Osteocyte (in vitro differentiated cells): Measurements from ENCODE around the gene NHS. TPM values are rescaled to one million over a fixed set of nuclear protein-coding genes. Genes with fewer than 3 reads are reported as not detected.

Source experiments
- DNase-seq: peaks from one replicate; pipeline ENCODE4 v3.0.0; 2021; ENCODE audit warnings: mixed read lengths; ENCODE audit not compliant: unreplicated experiment; ENCODE audit errors: extremely low spot score
- H3K27ac Mint-ChIP-seq: one replicate; pipeline ENCODE4 v1.8.0; 2021; ENCODE audit warnings: mild to moderate bottlenecking, mixed read lengths; ENCODE audit not compliant: unreplicated experiment
- H3K27me3 Mint-ChIP-seq: one replicate; pipeline ENCODE4 v1.8.0; 2021; ENCODE audit warnings: mixed read lengths; ENCODE audit not compliant: unreplicated experiment
- H3K36me3 Mint-ChIP-seq: one replicate; pipeline ENCODE4 v1.8.0; 2021; ENCODE audit warnings: mixed read lengths; ENCODE audit not compliant: unreplicated experiment
- H3K4me1 Mint-ChIP-seq: one replicate; pipeline ENCODE4 v1.8.0; 2021; ENCODE audit warnings: mixed read lengths; ENCODE audit not compliant: unreplicated experiment
- H3K4me3 Mint-ChIP-seq: one replicate; pipeline ENCODE4 v1.8.0; 2021; ENCODE audit warnings: mild to moderate bottlenecking, moderate library complexity, mixed read lengths; ENCODE audit not compliant: unreplicated experiment
- H3K9me3 Mint-ChIP-seq: one replicate; pipeline ENCODE4 v1.8.0; 2021; ENCODE audit warnings: mixed read lengths; ENCODE audit not compliant: unreplicated experiment
- total RNA-seq: library from RNA; stranded (reverse); gene quantifications from 2 replicates; pipeline ENCODE4 v1.2.1, GENCODE V29; 2021
- TF ChIP-seq, protein P1 (sequence below): fragments of 200-600 bp; sonication (generic); IDR thresholded peaks from 2 replicates; pipeline ENCODE4 v1.5.0; 2021; ENCODE audit warnings: antibody characterized with exemption, mild to moderate bottlenecking, moderate library complexity

NHS gene
- total RNA-seq, 1 donor from 2014 or later, result 4.3 TPM

DNA sequence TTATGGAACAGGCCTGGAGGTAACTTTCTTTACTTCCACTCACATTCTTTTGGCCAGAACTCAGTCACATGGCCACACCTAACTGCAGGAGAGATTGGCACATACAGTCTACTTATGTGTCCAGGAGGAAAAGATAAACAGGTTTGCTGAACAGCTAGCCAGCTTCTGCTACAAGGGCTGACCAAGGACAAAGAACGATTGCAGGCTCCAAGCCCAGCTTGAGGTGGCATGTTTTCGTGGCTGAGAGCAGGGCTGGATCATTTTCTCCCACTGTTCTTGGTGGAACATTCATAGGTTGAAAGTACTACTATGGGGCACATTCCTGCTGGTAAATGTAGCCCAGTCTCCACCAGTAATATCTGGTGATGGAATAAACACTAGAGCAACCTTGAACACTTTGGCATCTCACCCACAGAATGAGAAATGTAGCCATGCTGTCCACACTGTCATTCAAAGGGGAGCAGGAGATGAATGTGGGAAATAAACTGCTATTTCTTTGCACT is 28.2 kb downstream of the NHS start:
- no peak overlapping the region for H3K4me3 Mint-ChIP-seq
- TF ChIP-seq, protein P1, sequence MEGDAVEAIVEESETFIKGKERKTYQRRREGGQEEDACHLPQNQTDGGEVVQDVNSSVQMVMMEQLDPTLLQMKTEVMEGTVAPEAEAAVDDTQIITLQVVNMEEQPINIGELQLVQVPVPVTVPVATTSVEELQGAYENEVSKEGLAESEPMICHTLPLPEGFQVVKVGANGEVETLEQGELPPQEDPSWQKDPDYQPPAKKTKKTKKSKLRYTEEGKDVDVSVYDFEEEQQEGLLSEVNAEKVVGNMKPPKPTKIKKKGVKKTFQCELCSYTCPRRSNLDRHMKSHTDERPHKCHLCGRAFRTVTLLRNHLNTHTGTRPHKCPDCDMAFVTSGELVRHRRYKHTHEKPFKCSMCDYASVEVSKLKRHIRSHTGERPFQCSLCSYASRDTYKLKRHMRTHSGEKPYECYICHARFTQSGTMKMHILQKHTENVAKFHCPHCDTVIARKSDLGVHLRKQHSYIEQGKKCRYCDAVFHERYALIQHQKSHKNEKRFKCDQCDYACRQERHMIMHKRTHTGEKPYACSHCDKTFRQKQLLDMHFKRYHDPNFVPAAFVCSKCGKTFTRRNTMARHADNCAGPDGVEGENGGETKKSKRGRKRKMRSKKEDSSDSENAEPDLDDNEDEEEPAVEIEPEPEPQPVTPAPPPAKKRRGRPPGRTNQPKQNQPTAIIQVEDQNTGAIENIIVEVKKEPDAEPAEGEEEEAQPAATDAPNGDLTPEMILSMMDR, result no peak
- no peaks in the 10 kb centered on the region for H3K27me3 Mint-ChIP-seq
- DNase-seq, result no peak
- no peaks in the 10 kb centered on the region for H3K36me3 Mint-ChIP-seq
- H3K9me3 Mint-ChIP-seq, result peaks cover 9% of the 10 kb centered on the region
- H3K4me1 Mint-ChIP-seq, result no peaks in the 10 kb centered on the region
- H3K27ac Mint-ChIP-seq, result no peak overlapping the region

DNA sequence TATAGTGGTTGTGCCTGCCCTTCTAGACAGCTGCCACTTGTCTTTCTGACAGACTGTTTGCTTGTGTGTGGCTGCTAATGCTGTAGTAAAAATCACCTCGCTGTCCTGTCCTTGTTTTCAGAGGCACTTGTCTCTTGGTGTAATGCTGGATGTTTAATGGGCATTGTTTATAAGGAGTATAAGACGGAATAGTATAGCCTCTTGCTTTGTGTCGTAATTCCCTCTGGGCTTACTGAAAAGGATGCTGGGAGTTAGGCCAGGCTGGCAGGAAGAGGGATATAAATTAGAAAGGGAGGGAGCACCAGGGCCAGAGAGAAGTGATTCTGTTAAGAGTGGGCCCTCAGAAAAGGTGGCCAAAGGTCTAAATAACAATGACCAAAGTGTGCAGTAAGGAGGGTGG is 29.0 kb downstream of the NHS start:
- H3K4me1 Mint-ChIP-seq, result no peaks in the 10 kb centered on the region
- no peak for DNase-seq
- peaks cover 9% of the 10 kb centered on the region for H3K9me3 Mint-ChIP-seq
- H3K27ac Mint-ChIP-seq, result no peak overlapping the region
- H3K27me3 Mint-ChIP-seq, result no peaks in the 10 kb centered on the region
- TF ChIP-seq, protein P1, result no peak
- H3K36me3 Mint-ChIP-seq, result no peaks in the 10 kb centered on the region
- no peak overlapping the region for H3K4me3 Mint-ChIP-seq

DNA sequence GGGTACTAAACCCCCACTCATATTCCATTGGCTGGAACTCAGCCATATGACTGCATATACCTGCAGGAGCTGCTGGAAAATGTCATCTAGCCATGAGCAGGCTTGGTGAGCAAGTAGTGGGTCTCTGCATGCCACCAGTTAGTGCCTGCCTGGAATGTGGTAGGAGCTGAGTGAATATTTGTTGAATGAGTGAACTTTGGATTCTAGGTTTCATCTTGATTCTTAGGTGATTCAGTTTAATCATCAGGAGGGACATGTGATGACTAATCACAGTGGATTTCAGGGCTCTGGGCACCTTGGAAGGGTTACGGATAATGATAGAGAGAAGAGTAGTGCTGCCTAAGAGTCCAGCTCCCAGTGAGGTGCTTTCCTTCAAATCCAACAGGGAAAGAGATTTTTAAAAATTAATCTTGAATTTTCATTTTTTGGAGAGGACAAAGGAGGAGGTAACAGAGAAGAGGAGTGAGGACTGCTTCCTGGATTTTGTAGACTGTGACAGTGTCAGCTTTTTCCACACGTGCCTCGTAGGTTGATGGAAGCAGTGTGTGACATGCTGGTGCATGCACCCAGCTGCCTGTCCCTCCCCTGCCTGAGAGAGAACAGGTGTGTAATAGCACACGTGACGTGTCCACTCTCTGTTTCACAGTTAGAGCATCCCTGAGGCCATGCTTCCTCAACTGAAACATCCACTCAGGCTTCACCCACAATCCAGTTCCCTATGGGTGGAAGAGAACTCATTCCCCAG is 30.4 kb downstream of the NHS start:
- H3K27ac Mint-ChIP-seq, result no peak overlapping the region
- TF ChIP-seq, protein P1, result no peak

DNA sequence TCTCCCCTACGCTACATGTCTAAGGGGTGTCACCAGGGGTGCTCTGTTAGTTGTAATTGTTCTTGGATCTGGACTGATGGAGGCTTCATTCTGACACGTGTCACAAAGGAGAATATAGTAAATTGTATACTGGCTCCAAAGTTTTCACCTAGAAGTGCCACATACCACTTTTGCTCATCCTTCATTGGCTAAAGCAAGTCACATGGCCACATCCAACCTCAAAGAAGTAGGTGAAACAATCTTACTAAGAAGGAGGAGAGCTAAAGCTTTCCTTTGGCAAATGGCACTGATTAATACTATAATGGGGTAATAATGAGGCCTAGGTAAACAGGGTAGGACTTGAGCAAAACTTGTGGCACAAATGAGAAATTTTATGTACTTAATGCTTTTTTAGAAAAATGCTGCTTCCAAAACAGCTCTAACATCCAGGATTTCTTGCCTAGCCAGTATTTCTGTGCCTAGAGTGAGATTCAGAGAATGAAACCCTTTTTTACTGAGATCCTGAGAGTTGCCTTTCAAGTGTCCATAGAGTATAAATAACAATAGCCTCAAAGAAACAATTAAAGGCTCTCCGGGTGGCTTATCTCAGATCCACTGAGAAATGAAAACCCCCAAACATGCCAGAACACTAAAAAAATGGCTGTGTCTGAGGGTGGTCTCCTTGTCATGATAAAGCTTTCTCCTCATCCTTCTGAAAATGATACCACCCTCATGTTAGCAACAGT is 34.7 kb downstream of the NHS start:
- Mint-ChIP-seq H3K27ac (no peak overlapping the region), H3K9me3 (peaks cover 3% of the 10 kb centered on the region), H3K4me1 (no peaks in the 10 kb centered on the region), H3K27me3 (no peaks in the 10 kb centered on the region), H3K4me3 (no peak overlapping the region), H3K36me3 (no peaks in the 10 kb centered on the region)
- no peak for DNase-seq
- TF ChIP-seq, protein P1, result no peak

More for the DNA sequence above, 30.4 kb downstream of the NHS start:
- Mint-ChIP-seq H3K4me1 (no peaks in the 10 kb centered on the region), H3K4me3 (no peak overlapping the region), H3K9me3 (peaks cover 3% of the 10 kb centered on the region), H3K27me3 (no peaks in the 10 kb centered on the region), H3K36me3 (no peaks in the 10 kb centered on the region)
- no peak for DNase-seq

DNA sequence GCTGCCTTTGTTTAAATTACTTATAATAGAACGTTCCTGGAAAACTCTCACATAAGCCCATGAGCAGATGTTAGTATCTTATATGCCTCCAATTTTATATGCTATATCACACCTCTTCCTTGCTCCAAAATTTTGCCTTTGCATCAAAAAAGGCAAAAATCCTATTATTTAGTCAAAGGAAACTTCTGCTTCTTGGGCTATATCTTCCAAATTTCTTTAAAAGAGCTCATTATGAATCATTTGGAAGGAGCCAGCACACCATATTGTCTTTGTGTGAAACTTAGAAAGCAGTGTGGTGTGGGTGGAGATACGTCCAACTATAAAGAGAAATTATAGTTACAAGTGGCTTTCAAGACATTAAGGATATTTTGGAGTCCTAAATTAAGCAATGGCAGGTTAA is 35.7 kb downstream of the NHS start:
- Mint-ChIP-seq H3K4me1 (peaks cover 3% of the 10 kb centered on the region), H3K36me3 (no peaks in the 10 kb centered on the region), H3K4me3 (no peak overlapping the region), H3K27ac (no peak overlapping the region), H3K27me3 (no peaks in the 10 kb centered on the region), H3K9me3 (no peaks in the 10 kb centered on the region)
- DNase-seq, result no peak
- TF ChIP-seq, protein P1, result no peak
